ENCODE measurements around the gene PHTF2.

Gene PHTF2

GRCh38 chr7:77935652-77936348 lies 137.2 kb downstream of the PHTF2 start:
- no peak for DNase-seq (ENCODE audit: low read depth)
- H3K4me3 ChIP-seq (ENCODE audit: low read length), result no peak overlapping the region
- no peak for TF ChIP-seq CTCF (conservative IDR thresholded peaks at IDR 0.05; ENCODE audit: low read depth, low read length)

GRCh38 chr7:77940647-77941046 lies 142.1 kb downstream of the PHTF2 start:
- no peak overlapping the region for H3K4me3 ChIP-seq (ENCODE audit: low read length)
- TF ChIP-seq CTCF (conservative IDR thresholded peaks at IDR 0.05; ENCODE audit: low read depth, low read length), result peak; percentile 72
- DNase-seq (ENCODE audit: low read depth), result peak; percentile 7

GRCh38 chr7:77942431-77942830 lies 143.9 kb downstream of the PHTF2 start:
- H3K4me3 ChIP-seq (ENCODE audit: low read length), result no peak overlapping the region
- no peak for TF ChIP-seq CTCF (conservative IDR thresholded peaks at IDR 0.05; ENCODE audit: low read depth, low read length)
- DNase-seq (ENCODE audit: low read depth), result no peak

DNA sequence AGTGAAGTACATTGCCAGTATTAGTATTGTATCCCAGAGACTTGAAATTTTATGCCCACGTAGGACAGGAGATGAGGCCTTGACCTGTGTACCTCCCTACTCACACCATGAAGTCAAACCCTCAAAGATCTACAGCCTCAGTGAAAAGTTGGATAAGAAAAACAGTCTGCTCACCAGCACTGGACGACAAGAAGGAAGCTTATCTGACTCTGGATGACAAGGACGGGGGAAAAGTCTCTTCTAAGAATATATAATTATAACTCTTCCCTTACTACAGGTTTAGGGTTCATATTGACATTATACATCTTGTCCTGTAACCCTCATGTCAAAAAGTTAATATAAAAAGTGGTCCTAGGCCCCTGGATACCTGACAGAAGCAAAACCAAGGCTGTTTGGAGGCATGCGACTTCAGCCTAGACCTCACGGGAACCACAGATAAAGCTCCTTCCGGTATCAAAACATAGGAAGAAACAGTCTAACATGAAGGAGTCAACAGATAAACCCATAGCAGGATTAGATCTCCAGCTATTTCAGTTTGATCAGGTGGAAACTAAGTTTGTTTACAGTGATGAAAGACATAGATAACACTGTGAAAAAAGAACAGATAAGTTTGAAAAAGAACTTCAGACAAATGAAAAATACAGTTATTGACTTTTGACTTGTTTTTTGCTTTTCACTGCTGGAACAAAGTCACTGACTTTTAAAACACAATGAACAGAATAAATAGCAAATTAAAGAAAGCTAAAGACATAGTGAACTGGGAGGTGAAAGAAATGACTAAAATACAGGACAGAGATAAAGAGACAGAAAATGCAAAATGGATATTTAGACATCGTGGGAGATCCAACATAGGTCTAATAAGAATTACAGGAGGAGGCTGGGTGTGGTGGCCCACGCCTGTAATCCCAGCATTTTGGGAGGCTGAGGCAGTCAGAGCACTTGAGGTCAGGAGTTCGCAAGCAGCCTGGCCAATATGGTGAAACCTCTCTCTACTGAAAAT lies 145.9 kb downstream of the PHTF2 start:
- no peak for TF ChIP-seq CTCF (conservative IDR thresholded peaks at IDR 0.05; ENCODE audit: low read depth, low read length)
- no peak for DNase-seq (ENCODE audit: low read depth)
- no peak overlapping the region for H3K4me3 ChIP-seq (ENCODE audit: low read length)

DNA sequence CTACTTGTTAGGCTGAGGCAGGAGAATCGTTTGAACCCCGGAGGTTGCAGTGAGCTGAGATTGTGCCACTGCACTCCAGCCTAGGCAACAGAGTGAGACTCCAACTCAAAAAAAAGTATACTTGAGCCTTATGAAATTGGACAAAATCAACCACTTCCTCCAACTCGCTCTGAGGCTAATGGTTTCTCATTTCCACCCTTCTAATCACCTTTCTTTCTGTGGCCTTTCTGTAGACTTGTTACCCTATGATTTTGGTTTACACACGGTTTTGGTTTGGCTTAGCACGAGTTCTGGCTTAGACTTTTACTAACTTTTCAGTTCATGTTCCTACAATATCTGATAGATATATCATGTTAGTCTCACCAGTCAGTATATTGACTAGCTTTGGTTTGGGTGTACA lies 152.0 kb downstream of the PHTF2 start:
- no peak for DNase-seq (ENCODE audit: low read depth)
- no peak overlapping the region for H3K4me3 ChIP-seq (ENCODE audit: low read length)
- no peak for TF ChIP-seq CTCF (conservative IDR thresholded peaks at IDR 0.05; ENCODE audit: low read depth, low read length)

DNA sequence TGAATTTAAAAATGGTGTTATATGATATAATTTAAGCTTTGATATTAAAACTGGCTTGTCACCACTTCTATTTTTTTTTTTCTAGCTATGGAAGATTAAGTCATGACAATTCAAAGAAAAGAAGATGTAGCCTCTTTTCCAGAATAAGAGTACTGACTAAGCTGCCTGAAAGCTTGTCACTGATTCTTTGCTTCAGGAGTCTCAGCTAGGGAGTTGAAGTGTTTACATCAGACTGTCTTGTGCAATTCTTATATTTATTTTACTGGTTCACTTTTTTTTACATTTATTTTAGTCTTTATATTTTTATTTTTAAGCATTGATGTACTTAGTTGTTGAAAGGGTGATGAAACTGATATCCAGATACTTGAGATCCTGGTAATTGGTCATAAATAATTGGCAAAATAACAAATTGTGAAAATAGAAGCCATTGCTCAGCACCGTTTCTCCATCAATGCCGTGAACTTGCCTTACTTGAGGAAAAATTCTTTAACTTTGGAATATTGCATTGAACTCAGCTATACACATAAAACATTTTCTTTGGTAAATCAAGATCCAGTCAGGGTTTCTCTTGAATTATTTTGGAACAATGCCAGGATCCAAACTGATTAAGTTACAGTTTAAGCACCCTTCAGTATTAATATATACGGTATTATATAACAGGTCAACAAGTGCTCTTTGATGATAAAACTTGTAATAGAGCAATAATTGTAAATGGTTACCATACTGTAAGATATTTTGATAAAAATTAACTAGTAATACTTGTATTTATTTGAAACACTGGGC lies 156.4 kb downstream of the PHTF2 start:
- DNase-seq (ENCODE audit: low read depth), result no peak
- TF ChIP-seq CTCF (conservative IDR thresholded peaks at IDR 0.05; ENCODE audit: low read depth, low read length), result no peak
- no peak overlapping the region for H3K4me3 ChIP-seq (ENCODE audit: low read length)
